Mucosa of descending colon (tissue), 3 donors: ENCODE results near the gene CITED1. TPM values are rescaled to one million over a fixed set of nuclear protein-coding genes. Genes with fewer than 3 reads are reported as not detected.

ENCODE experiments used
- ATAC-seq: fragments of 200-7000 bp; cut with Tn5 transposase; one replicate; pipeline ENCODE4 v1.9.1; 2020; ENCODE audit warnings: mild to moderate bottlenecking, moderate library complexity
- DNase-seq, 3 donors: peaks; one replicate each; pipeline ENCODE4 v3.0.0-alpha.2; 2020
- H3K36me3 ChIP-seq: fragments of 200-600 bp; one replicate; pipeline ENCODE4 v1.8.0; 2021; ENCODE audit warnings: low read depth, mild to moderate bottlenecking
- H3K4me1 ChIP-seq: fragments of 200-600 bp; one replicate; pipeline ENCODE4 v1.8.0; 2021; ENCODE audit warnings: low read depth, mild to moderate bottlenecking
- H3K4me3 ChIP-seq: fragments of 200-600 bp; one replicate; pipeline ENCODE4 v1.8.0; 2021; ENCODE audit warnings: mild to moderate bottlenecking
- H3K9me3 ChIP-seq: fragments of 200-600 bp; one replicate; pipeline ENCODE4 v1.8.0; 2021; ENCODE audit warnings: mild to moderate bottlenecking
- intact Hi-C, 2 donors: fragments of 100-400 bp; cut with DNase I in 1 of 2; cut with micrococcal nuclease in 1 of 2; formaldehyde crosslinking; loops; one replicate each; pipeline versions ENCODE4 v1.11.0 to v1.11.1; 2022; cut with DNase I, micrococcal nuclease
- total RNA-seq, 3 donors: library from RNA; stranded (reverse); fragmentation: NEBNext Ultra II Directional in 2 of 3; extraction: Animal tissue kit (Norgen Biotek cat#: 25700) in 2 of 3; gene quantifications; one replicate each; pipeline versions ENCODE4 v1.2.1 to v1.2.4, GENCODE V29; 2021 to 2023
- TF ChIP-seq, protein P1 (sequence below): fragments of 200-600 bp; IDR thresholded peaks from one replicate; pipeline ENCODE4 v1.8.0; 2022; ENCODE audit warnings: antibody characterized with exemption, mild to moderate bottlenecking
- donor health status: DM: no; HTN: no; CAD: no; lungs with moderate emphysema.
- donor health status: DM: no; HTN: no; CAD: no.
- donor health status: DM: no; HTN: yes; CAD: no.

Gene CITED1
- total RNA-seq, 3 donors from 2014 or later, result 0.67 to 0.70 TPM; not detected in 1

DNA sequence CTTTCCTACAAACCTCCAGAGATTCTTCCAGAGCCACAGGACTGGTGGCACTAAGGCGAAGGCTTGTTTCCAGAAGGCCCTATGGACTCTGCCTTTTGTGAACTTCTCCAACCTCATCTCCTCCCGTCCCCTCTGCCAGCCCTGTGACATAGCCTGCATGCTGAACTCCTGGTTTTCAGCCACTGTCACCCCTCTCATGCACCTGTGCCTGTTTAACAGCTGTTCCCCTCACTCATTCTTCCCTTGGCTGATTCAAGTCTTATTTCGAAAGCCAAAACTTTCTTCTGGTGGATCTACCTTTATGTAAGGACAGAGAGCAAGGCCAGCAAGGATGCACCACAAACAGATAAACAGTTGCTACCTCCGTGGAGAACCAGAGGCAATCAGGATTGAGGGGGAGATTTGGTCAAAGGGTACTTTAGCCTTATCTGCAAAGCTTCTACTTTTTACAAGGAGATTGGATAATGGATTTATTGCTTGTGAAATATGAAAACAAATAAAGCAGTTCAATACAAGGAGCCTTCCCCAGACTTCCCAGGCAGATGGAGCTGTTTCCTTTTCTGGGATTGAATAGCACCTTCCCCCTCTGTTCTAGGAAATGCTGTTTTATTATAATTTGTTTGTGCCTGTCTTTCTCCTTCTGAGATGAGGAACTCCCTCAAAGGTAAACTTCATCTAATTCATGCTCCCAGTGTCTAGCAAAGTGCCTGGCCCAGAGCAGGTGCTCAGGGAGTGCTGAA, 5.7 kb downstream of the CITED1 start:
- TF ChIP-seq, protein P1, sequence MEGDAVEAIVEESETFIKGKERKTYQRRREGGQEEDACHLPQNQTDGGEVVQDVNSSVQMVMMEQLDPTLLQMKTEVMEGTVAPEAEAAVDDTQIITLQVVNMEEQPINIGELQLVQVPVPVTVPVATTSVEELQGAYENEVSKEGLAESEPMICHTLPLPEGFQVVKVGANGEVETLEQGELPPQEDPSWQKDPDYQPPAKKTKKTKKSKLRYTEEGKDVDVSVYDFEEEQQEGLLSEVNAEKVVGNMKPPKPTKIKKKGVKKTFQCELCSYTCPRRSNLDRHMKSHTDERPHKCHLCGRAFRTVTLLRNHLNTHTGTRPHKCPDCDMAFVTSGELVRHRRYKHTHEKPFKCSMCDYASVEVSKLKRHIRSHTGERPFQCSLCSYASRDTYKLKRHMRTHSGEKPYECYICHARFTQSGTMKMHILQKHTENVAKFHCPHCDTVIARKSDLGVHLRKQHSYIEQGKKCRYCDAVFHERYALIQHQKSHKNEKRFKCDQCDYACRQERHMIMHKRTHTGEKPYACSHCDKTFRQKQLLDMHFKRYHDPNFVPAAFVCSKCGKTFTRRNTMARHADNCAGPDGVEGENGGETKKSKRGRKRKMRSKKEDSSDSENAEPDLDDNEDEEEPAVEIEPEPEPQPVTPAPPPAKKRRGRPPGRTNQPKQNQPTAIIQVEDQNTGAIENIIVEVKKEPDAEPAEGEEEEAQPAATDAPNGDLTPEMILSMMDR, result no peak
- Histone ChIP-seq H3K9me3 (no peaks in the 10 kb centered on the region), H3K4me1 (no peaks in the 10 kb centered on the region), H3K4me3 (no peak overlapping the region), H3K36me3 (no peaks in the 10 kb centered on the region)
- intact Hi-C loops, result no loop called here
- ATAC-seq (peak; percentile 64), DNase-seq (no peak)

- Histone ChIP-seq H3K36me3 (no peaks in the 10 kb centered on the region), H3K4me3 (no peak overlapping the region), H3K4me1 (no peaks in the 10 kb centered on the region), H3K9me3 (no peaks in the 10 kb centered on the region)
- no peak for DNase-seq
- peak; percentile 75 for ATAC-seq
- TF ChIP-seq, protein P1, result no peak
- intact Hi-C loops, result no loop called here
Measured at GRCh38 chrX:72297953-72298730, 7.6 kb downstream of the CITED1 start.

DNA sequence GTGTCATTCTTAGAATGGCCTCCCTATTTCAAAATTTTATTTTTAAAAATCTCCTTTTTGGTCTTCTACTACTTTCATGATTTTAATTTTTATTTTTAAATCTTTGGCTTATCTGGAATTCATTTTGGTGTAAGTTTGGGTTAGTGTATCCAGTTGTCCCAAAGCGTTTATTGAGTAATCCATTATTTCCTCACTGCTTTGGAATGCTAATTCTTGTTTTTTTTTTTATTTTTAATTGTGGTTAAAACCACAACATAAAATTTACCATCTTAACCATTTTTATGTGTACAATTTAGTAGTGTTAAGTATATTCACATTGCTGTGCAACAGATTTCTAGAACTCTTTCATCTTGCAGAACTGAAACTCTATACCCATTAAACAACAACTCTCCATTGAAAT, 8.7 kb downstream of the CITED1 start:
- H3K36me3 ChIP-seq, result no peaks in the 10 kb centered on the region
- intact Hi-C loops, result no loop called here
- DNase-seq (no peak), ATAC-seq (no peak)
- no peaks in the 10 kb centered on the region for H3K4me1 ChIP-seq
- no peak overlapping the region for H3K4me3 ChIP-seq
- no peaks in the 10 kb centered on the region for H3K9me3 ChIP-seq
- TF ChIP-seq, protein P1, result no peak

GRCh38 chrX:72295745-72296144, 10.0 kb downstream of the CITED1 start:
- no peak overlapping the region for H3K4me3 ChIP-seq
- H3K4me1 ChIP-seq, result no peaks in the 10 kb centered on the region
- H3K9me3 ChIP-seq, result no peaks in the 10 kb centered on the region
- TF ChIP-seq, protein P1, result no peak
- ATAC-seq (no peak), DNase-seq (no peak)
- no peaks in the 10 kb centered on the region for H3K36me3 ChIP-seq
- intact Hi-C loops, result no loop called here

- intact Hi-C loops, result no loop called here
- no peak overlapping the region for H3K4me3 ChIP-seq
Measured at GRCh38 chrX:72294497-72294896, 11.2 kb downstream of the CITED1 start.

More at GRCh38 chrX:72294497-72294896, 11.2 kb downstream of the CITED1 start:
- TF ChIP-seq, protein P1, result no peak
- ATAC-seq (no peak), DNase-seq (no peak)
- H3K36me3 ChIP-seq, result no peaks in the 10 kb centered on the region
- no peaks in the 10 kb centered on the region for H3K4me1 ChIP-seq
- no peaks in the 10 kb centered on the region for H3K9me3 ChIP-seq
